ENCODE results near the gene KCTD20. TPM values are rescaled to one million over a fixed set of nuclear protein-coding genes. Genes with fewer than 3 reads are reported as not detected.

The KCTD20 gene
- polyA plus RNA-seq, 1 donor from 2014 or later = 32.4 TPM

- Histone ChIP-seq H3K27ac (ENCODE audit: low read length) (no peak overlapping the region), H3K9me2 (ENCODE audit: insufficient read depth, low read length) (no peaks in the 10 kb centered on the region)
- TF ChIP-seq RAD21 (conservative IDR thresholded peaks at IDR 0.05) (no peak), EP300 (conservative IDR thresholded peaks at IDR 0.05; ENCODE audit: poor library complexity, severe bottlenecking) (no peak), TAF1 (IDR thresholded peaks at IDR 0.05; ENCODE audit: low read depth) (no peak)
These were observed 73.8 kb downstream of the KCTD20 start for GRCh38 chr6:36516559-36516958.

DNA sequence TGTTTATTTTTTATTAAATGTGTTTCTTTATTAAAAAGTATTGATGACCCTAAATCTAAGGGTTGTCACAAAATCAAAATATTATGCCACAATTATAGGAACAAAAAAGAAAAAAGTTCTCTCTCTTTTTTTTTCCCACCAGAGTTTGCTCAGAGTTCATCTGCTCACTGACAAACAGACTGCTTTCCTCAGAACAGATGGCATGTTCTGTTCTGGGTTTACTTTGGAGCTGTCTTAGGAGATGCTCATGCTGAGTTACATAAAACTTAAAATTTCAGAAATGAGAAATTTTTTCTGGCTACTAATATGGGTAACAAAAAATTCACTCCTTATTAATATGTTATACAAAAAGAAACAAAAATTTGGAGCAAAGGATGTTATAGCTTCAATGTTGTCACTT, 74.2 kb downstream of the KCTD20 start:
- H3F3A ChIP-seq (ENCODE audit: insufficient read depth, low read length, poor library complexity, severe bottlenecking) = peaks cover 3% of the 10 kb centered on the region
- TF ChIP-seq RAD21 (conservative IDR thresholded peaks at IDR 0.05) (no peak), EP300 (conservative IDR thresholded peaks at IDR 0.05; ENCODE audit: poor library complexity, severe bottlenecking) (no peak), POLR2AphosphoS5 (IDR thresholded peaks at IDR 0.05) (no peak), TAF1 (IDR thresholded peaks at IDR 0.05; ENCODE audit: low read depth) (no peak), SMC3 (conservative IDR thresholded peaks at IDR 0.05; ENCODE audit: poor library complexity) (no peak), EZH2 (IDR thresholded peaks at IDR 0.05; ENCODE audit: borderline replicate concordance, insufficient read depth, low read length, poor library complexity, severe bottlenecking) (no peak), MXI1 (conservative IDR thresholded peaks at IDR 0.05; ENCODE audit: poor library complexity, severe bottlenecking) (no peak)
- no peaks in the 10 kb centered on the region for H3K79me2 ChIP-seq (replicated peaks; ENCODE audit: insufficient read depth, low read length)
- no peaks in the 10 kb centered on the region for H3K9me2 ChIP-seq (ENCODE audit: insufficient read depth, low read length)
- H3K4me2 ChIP-seq (ENCODE audit: low read length) = no peak overlapping the region
- no peaks in the 10 kb centered on the region for H3K36me3 ChIP-seq (ENCODE audit: insufficient read depth, low read length)
- no peaks in the 10 kb centered on the region for H3K9me3 ChIP-seq (ENCODE audit: low read length)
- H3K27me3 ChIP-seq (ENCODE audit: insufficient read depth, low read depth, low read length) = no peaks in the 10 kb centered on the region
- no peak overlapping the region for H3K9ac ChIP-seq (ENCODE audit: low read length)
- H2AFZ ChIP-seq (ENCODE audit: low read depth, low read length) = no peak overlapping the region
- H3K27ac ChIP-seq (ENCODE audit: low read length) = no peak overlapping the region
- no peak overlapping the region for H3K4me3 ChIP-seq (ENCODE audit: low read length)
- H4K20me1 ChIP-seq (ENCODE audit: insufficient read depth) = no peaks in the 10 kb centered on the region

More at GRCh38 chr6:36516559-36516958, 73.8 kb downstream of the KCTD20 start:
- Histone ChIP-seq H3F3A (ENCODE audit: insufficient read depth, low read length, poor library complexity, severe bottlenecking) (peaks cover 3% of the 10 kb centered on the region), H3K9me3 (ENCODE audit: low read length) (no peaks in the 10 kb centered on the region), H3K79me2 (replicated peaks; ENCODE audit: insufficient read depth, low read length) (no peaks in the 10 kb centered on the region), H3K27me3 (ENCODE audit: insufficient read depth, low read depth, low read length) (no peaks in the 10 kb centered on the region), H2AFZ (ENCODE audit: low read depth, low read length) (no peak overlapping the region), H3K4me2 (ENCODE audit: low read length) (no peak overlapping the region), H3K36me3 (ENCODE audit: insufficient read depth, low read length) (no peaks in the 10 kb centered on the region), H3K4me3 (ENCODE audit: low read length) (no peak overlapping the region), H3K9ac (ENCODE audit: low read length) (no peak overlapping the region), H4K20me1 (ENCODE audit: insufficient read depth) (no peaks in the 10 kb centered on the region)

DNA sequence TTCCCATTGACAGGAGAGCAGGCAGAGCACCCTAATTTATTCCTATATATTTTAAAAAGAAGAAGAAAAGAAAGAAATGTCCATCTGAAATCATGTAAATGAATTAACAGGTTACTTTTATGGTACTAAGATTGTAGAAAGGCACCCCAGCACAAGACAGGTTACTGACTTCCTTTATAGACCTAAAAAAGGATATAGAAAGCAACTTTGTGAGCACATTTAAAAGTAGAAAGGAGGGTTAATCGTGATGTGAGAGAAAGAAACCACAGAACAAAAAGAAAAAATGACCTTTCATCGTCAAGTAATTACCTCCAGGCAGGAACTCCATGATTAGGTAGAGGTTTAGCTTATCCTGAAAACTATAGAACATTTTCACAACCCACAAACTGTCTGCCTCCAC, 74.6 kb downstream of the KCTD20 start:
- H3K27ac ChIP-seq (ENCODE audit: low read length) = no peak overlapping the region
- H3K36me3 ChIP-seq (ENCODE audit: insufficient read depth, low read length) = no peaks in the 10 kb centered on the region
- no peak overlapping the region for H3K4me3 ChIP-seq (ENCODE audit: low read length)
- no peak overlapping the region for H2AFZ ChIP-seq (ENCODE audit: low read depth, low read length)
- no peak overlapping the region for H3K9ac ChIP-seq (ENCODE audit: low read length)
- H3K9me3 ChIP-seq (ENCODE audit: low read length) = no peaks in the 10 kb centered on the region
- H3K27me3 ChIP-seq (ENCODE audit: insufficient read depth, low read depth, low read length) = no peaks in the 10 kb centered on the region
- TF ChIP-seq, protein P1, sequence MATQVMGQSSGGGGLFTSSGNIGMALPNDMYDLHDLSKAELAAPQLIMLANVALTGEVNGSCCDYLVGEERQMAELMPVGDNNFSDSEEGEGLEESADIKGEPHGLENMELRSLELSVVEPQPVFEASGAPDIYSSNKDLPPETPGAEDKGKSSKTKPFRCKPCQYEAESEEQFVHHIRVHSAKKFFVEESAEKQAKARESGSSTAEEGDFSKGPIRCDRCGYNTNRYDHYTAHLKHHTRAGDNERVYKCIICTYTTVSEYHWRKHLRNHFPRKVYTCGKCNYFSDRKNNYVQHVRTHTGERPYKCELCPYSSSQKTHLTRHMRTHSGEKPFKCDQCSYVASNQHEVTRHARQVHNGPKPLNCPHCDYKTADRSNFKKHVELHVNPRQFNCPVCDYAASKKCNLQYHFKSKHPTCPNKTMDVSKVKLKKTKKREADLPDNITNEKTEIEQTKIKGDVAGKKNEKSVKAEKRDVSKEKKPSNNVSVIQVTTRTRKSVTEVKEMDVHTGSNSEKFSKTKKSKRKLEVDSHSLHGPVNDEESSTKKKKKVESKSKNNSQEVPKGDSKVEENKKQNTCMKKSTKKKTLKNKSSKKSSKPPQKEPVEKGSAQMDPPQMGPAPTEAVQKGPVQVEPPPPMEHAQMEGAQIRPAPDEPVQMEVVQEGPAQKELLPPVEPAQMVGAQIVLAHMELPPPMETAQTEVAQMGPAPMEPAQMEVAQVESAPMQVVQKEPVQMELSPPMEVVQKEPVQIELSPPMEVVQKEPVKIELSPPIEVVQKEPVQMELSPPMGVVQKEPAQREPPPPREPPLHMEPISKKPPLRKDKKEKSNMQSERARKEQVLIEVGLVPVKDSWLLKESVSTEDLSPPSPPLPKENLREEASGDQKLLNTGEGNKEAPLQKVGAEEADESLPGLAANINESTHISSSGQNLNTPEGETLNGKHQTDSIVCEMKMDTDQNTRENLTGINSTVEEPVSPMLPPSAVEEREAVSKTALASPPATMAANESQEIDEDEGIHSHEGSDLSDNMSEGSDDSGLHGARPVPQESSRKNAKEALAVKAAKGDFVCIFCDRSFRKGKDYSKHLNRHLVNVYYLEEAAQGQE (IDR thresholded peaks at IDR 0.05; ENCODE audit: borderline replicate concordance) = no peak
- H3K4me2 ChIP-seq (ENCODE audit: low read length) = no peak overlapping the region
- H3K79me2 ChIP-seq (replicated peaks; ENCODE audit: insufficient read depth, low read length) = no peaks in the 10 kb centered on the region
- H3F3A ChIP-seq (ENCODE audit: insufficient read depth, low read length, poor library complexity, severe bottlenecking) = peaks cover 3% of the 10 kb centered on the region
- H4K20me1 ChIP-seq (ENCODE audit: insufficient read depth) = no peaks in the 10 kb centered on the region
- H3K9me2 ChIP-seq (ENCODE audit: insufficient read depth, low read length) = no peaks in the 10 kb centered on the region
